Endometrium (tissue), 2 donors: ENCODE results near the gene NPAS3.
A peak's percentile ranks its signal among the peaks of the same experiment; 100 is the strongest.

Source experiments
- FAIRE-seq: peaks from 2 replicates; lab custom pipeline; 2012; peaks lifted over from hg19 to GRCh38; lab: Jason Lieb, UNC
- donor health status: control.
- donor health status: control.

Gene NPAS3

GRCh38 chr14:32940711-32941667, 2.3 kb downstream of the NPAS3 start:
- no peak for FAIRE-seq

- FAIRE-seq, result no peak
These were observed 3.0 kb downstream of the NPAS3 start for GRCh38 chr14:32941668-32942065.

DNA sequence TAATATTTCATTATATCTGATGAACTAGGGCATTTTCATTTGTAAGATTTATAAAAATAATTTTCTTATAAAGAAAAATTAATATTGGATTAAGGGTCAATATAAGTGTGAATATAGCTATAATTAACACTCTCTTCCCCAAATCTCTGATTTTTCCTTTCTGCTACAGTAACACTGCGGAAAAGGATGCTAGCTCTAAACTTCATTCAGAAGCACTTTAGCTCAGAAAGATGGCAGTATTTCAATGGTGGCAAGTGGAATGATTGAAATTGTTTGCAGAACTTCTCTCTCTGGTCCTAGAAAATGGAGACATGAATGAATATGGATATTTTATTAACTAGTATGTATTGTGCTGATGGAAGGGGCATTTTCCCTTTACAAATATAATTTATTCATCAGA, 8.4 kb downstream of the NPAS3 start:
- no peak for FAIRE-seq

- FAIRE-seq, result peak; percentile 31
These were observed 9.1 kb downstream of the NPAS3 start for GRCh38 chr14:32947792-32948191.

DNA sequence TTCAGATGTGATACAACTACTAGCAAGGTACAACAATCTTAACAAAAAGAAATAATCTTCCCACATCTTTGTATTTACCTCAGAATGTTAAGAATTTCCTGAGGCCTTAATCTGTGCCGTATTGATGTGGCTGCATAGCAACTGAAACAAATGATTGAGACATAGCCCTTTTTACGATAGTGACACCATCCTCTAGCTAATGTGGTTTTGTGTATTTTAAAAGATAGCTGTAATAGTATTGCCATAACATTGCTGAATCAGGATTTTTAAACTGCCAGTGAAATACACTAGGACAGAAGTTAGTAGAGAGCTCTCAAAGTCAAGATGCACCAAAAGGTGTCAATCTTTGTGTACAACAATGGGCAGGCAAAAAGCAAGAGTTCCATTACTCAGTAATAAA, 11.9 kb downstream of the NPAS3 start:
- no peak for FAIRE-seq

DNA sequence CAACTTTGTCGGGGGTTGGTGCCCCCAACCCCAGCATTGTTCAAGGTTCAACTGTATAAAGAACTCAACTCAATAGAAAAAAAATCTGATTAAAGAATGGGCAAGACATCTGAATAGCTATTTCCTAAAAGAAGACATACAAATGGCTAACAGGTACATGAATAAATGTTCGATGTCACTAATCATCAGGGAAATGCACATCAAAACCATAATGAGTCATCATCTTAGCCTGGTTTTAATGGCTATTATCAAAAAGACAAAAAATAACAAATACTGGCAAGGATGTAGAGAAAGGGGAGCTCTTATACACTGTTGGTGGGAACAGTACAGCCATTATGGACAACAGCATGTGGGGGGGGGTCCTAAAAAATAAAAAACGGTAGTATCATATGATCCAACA, 28.7 kb downstream of the NPAS3 start:
- no peak for FAIRE-seq

GRCh38 chr14:32968972-32969544, 30.4 kb downstream of the NPAS3 start:
- FAIRE-seq, result no peak

DNA sequence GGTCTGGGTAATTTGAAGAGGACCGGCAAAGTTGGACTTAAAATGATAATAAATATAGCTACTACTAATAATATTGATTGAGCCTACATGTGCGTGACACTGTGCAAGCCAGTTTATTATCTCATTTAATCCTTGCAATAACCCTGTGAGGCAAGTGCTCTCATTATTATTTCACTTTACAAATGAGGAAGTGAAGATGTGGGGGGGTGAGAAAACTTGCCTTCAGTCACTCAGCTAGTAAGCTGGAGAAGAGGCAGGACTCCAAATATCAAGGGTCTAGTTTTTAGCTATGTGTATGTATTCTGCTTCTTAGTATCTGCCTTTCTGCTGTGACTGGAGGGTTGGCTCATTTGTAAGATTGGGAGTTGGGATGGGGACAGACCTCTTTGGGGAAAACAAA, 39.2 kb downstream of the NPAS3 start:
- FAIRE-seq, result no peak

GRCh38 chr14:32978691-32979255, 40.1 kb downstream of the NPAS3 start:
- no peak for FAIRE-seq

GRCh38 chr14:32980178-32980901, 41.7 kb downstream of the NPAS3 start:
- no peak for FAIRE-seq

GRCh38 chr14:32980902-32981501, 42.3 kb downstream of the NPAS3 start:
- no peak for FAIRE-seq

DNA sequence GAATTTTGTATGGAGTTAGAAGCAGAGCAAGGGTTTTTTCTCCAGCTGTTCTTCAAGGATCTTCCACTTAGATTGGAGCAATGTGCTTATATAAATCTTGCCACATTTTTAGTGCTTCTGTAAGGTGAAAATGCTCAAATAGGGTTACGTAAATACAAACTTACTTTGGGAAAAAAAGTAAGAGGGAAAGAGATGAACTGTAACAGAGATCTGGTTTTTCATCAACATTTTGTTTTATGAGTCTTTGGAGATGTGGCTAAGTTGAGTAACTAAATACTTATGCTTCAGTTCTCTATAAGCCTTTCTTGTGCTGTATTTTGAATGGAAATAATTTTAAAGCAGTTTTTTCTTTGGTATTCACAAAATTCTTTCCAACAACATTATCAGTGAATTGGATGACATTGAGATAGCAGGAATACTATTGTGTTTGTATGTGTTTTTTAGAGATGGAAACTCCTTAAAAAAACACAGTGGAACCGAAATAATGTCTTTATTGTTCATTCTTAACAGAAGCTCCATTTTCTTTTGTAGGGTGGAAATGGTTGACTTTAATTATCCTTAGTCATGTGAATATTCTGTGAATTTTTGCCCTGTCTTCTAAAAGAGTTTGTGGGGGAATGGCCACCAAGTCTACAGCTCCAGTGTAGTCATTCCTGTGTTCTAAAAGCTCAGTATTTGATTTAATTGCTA, 45.7 kb downstream of the NPAS3 start:
- peak; percentile 53 for FAIRE-seq

GRCh38 chr14:32985866-32986265, 47.2 kb downstream of the NPAS3 start:
- FAIRE-seq, result no peak

GRCh38 chr14:32986791-32987540, 48.3 kb downstream of the NPAS3 start:
- FAIRE-seq, result no peak

- no peak for FAIRE-seq
These were observed 53.0 kb downstream of the NPAS3 start for GRCh38 chr14:32991691-32992090.

DNA sequence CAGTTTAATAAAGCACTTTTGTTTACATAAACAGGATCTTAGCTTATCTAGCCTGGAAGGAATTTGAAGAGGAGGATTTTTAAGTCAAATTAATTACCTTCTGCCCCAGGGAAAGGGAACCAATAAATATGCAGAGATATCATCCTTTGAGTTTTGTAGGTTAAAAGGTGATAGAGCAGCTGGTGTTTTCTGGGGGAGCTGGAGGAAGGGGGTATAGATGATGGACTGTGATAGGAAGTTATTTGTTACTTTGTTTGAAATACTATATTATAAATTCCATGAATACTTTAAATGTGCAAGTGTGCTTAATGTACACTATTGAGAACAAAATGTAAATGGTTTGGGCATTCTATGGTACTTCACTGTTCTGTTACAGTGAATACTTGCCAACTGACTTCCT, 55.2 kb downstream of the NPAS3 start:
- FAIRE-seq, result peak; percentile 66

DNA sequence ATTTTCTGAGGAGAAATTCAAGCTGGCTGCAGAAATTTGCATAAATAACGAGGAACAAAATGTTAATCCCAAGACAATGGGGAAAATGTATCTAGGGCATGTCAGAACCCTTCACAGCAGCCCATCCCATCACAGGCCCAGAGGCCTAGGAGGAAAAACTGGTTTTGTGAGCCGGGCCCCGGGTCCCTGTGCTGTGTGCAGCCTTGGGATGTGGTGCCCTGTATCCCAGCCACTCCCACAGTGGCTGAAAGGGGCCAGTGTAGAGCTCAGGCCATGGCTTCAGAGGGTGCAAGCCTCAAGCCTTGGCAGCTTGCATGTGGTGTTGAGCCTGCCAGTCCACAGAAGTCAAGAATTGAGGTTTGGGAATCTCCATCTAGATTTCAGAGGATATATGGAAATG, 57.7 kb downstream of the NPAS3 start:
- FAIRE-seq, result no peak

DNA sequence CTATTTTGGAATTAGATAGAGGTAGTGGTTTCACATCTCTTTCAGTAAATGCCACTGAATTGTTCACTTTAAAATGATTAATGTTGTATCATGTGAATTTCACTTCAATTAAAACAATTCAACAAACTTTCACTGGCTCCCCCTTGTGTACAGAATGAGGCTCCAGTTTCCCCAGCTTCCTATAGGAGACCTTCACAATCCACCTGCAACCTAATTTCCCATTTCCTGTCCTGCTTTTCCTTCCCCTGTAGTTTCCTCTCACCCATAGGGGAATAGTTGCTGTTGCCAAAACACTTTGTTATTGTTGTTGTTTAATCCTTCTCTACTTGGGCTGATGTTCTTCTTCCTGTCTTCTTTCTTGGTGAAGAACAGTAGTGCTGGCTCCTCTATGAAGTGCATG, 59.8 kb downstream of the NPAS3 start:
- FAIRE-seq, result no peak

DNA sequence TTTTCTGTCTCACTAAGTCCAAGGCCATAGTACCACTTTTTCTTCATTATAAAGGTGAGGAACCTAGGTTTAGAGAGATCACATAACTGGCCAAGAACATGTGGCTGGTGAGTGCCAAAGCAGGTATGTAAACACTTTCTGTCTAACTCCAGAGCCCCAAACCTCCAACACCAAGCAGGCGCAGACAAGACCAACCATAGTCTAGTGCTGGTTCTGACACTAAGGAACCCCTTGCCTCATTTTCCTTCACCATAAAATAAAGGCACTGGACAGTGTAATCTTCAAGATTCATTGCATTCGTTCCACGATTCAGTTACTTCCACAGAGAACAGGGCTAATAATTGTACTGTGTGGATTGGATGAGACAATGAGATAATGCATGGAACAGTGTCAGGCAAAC, 71.0 kb downstream of the NPAS3 start:
- no peak for FAIRE-seq

- FAIRE-seq, result no peak
These were observed 71.8 kb downstream of the NPAS3 start for GRCh38 chr14:33010495-33010894.

DNA sequence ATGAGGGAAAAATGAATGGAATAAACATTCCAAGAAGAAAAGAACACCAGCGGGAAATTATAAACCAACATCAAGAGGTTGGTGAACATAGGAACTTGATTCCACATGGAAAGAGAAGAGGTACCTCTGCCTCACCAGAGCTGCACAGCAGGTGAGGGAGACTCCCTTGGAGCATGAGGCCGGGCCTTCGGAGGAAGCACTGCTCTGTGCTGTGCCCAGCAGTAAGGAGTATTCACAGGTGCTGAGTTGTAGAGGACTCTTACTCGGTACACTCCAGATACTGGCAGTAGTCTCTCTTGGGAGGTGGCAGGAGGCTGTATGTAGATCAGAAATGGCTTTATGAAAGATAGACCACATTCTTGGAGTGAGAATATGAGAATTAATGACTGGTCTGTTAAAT, 76.0 kb downstream of the NPAS3 start:
- FAIRE-seq, result no peak
